ENCODE data around the gene HCK. TPM values are rescaled to one million over a fixed set of nuclear protein-coding genes. Genes with fewer than 3 reads are reported as not detected.

Gene HCK
- polyA plus RNA-seq, 4 donors = 2.3 to 6.7 (median 2.6) TPM

Other genes with a start within 250 kb of the HCK start
- under 1 TPM; 0.56 to 0.96 (median 0.82) TPM for gene MYLK2, start 232.9 kb upstream of the HCK start, polyA plus RNA-seq (ENCODE audit: insufficient read length in 4 of 4)
- gene FOXS1, start 206.6 kb upstream of the HCK start, polyA plus RNA-seq (ENCODE audit: insufficient read length in 4 of 4) = 1 to 10 TPM; 3.5 to 8.4 (median 5.4) TPM
- 10 to 100 TPM in 3 of 4 donors, 1 to 10 TPM in 1; 4.6 to 16.7 (median 16.0) TPM for gene DUSP15, start 181.7 kb upstream of the HCK start, polyA plus RNA-seq (ENCODE audit: insufficient read length in 4 of 4)
- gene TTLL9, start 181.6 kb upstream of the HCK start, polyA plus RNA-seq (ENCODE audit: insufficient read length in 4 of 4) = 1 to 10 TPM in 3 of 4 donors, under 1 TPM in 1; 0.48 to 6.2 (median 2.5) TPM
- gene PDRG1, start 100.2 kb upstream of the HCK start, polyA plus RNA-seq (ENCODE audit: insufficient read length in 4 of 4) = 10 to 100 TPM; 12.8 to 22.0 (median 19.8) TPM
- gene XKR7, start 84.1 kb upstream of the HCK start, polyA plus RNA-seq (ENCODE audit: insufficient read length in 4 of 4) = under 1 TPM; 0.20 to 0.47 (median 0.33) TPM
- gene CCM2L, start 41.8 kb upstream of the HCK start, polyA plus RNA-seq (ENCODE audit: insufficient read length in 4 of 4) = 1 to 10 TPM; 3.7 to 9.2 (median 6.4) TPM
- gene TM9SF4, start 57.5 kb downstream of the HCK start, polyA plus RNA-seq (ENCODE audit: insufficient read length in 4 of 4) = 10 to 100 TPM; 67.1 to 69.1 (median 67.9) TPM
- 10 to 100 TPM; 14.5 to 22.2 (median 21.2) TPM for gene PLAGL2, start 155.5 kb downstream of the HCK start, polyA plus RNA-seq (ENCODE audit: insufficient read length in 4 of 4)
- 10 to 100 TPM; 42.3 to 49.6 (median 45.9) TPM for gene POFUT1, start 155.6 kb downstream of the HCK start, polyA plus RNA-seq (ENCODE audit: insufficient read length in 4 of 4)
- 10 to 100 TPM; 30.4 to 49.5 (median 40.1) TPM for gene KIF3B, start 225.4 kb downstream of the HCK start, polyA plus RNA-seq (ENCODE audit: insufficient read length in 4 of 4)

Measured in left renal pelvis (tissue), 4 donors.